Sigmoid colon (tissue), 4 donors: ENCODE results near the gene CDHR2.
A peak's percentile ranks its signal among the peaks of the same experiment; 100 is the strongest.

Source experiments
- POLR2A ChIP-seq, 2 donors: fragments of 450-650 bp; IDR thresholded peaks; one replicate each; pipeline ENCODE4 v1.6.1; 2016; ENCODE audit warnings: antibody characterized with exemption in 2 of 2, mild to moderate bottlenecking in 2 of 2, moderate library complexity in 2 of 2
- POLR2AphosphoS5 ChIP-seq, 4 donors: sonication (generic); formaldehyde crosslinking; IDR thresholded peaks; one replicate each; pipeline ENCODE4 v1.6.1; 2017; ENCODE audit warnings: antibody characterized with exemption in 4 of 4
- TF ChIP-seq, protein P1 (sequence below), 4 experiments: fragments of 450-650 bp in 3 of 4; fragments of 200-600 bp in 1 of 4; IDR thresholded peaks; one replicate each; pipeline ENCODE4 v1.5.1; 2016 to 2019; ENCODE audit warnings: antibody characterized with exemption in 4 of 4, mild to moderate bottlenecking in 3 of 4, moderate library complexity in 2 of 4

DNA sequence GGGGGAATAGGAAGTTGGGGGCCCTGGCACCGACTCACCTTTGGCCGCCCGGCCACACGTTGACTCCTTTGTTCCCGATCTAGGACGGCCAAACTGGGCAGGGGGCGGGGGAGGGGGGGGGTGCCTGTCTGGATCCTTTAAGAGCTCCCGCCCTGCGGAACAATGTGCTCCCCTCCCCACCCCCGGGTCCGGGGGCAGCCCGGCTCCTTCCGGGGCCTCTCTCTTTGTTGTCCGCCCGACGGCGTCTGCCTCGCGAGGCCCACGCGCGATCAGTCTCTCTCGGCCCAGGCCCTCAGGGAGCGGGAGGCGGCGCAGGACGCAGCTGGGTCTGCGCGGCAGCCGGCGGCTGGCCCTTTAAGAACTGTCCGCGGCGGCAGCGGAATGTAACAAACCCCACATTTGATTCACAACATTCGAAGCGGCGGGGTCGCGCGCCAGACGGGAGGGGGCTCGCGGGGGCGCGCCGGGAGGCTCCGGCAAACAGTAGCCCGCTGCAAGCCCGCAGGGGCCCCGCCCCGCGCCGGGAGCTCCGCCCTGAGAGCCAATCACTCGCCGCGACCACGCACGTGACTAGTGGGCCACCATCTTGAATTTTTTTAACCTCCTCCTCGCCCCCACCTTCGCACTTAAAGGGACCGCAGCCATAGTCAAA lies 12.1 kb upstream of the CDHR2 start, which contains the start of gene RNF44:
- TF ChIP-seq, protein P1, sequence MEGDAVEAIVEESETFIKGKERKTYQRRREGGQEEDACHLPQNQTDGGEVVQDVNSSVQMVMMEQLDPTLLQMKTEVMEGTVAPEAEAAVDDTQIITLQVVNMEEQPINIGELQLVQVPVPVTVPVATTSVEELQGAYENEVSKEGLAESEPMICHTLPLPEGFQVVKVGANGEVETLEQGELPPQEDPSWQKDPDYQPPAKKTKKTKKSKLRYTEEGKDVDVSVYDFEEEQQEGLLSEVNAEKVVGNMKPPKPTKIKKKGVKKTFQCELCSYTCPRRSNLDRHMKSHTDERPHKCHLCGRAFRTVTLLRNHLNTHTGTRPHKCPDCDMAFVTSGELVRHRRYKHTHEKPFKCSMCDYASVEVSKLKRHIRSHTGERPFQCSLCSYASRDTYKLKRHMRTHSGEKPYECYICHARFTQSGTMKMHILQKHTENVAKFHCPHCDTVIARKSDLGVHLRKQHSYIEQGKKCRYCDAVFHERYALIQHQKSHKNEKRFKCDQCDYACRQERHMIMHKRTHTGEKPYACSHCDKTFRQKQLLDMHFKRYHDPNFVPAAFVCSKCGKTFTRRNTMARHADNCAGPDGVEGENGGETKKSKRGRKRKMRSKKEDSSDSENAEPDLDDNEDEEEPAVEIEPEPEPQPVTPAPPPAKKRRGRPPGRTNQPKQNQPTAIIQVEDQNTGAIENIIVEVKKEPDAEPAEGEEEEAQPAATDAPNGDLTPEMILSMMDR (IDR thresholded peaks at IDR 0.05): no peak
- TF ChIP-seq POLR2AphosphoS5 (IDR thresholded peaks at IDR 0.05) (peak; percentile 48 to 77 (median 67)), POLR2A (IDR thresholded peaks at IDR 0.05) (peak; percentile 45 to 63)
